ENCODE data around the gene FXYD2. TPM values are rescaled to one million over a fixed set of nuclear protein-coding genes. Genes with fewer than 3 reads are reported as not detected.
A peak's percentile ranks its signal among the peaks of the same experiment; 100 is the strongest.

The FXYD2 gene
- total and polyA plus RNA-seq, 3 experiments from 2014 or later: 5.4 to 67.9 (median 8.0) TPM

- Histone ChIP-seq H3K27ac (ENCODE audit: low read depth, low read length) (no peak overlapping the region), H3K4me3 (ENCODE audit: low read length) (no peak overlapping the region), H3K4me1 (ENCODE audit: insufficient read depth, low read length) (no peaks in the 10 kb centered on the region), H3K36me3 (ENCODE audit: insufficient read depth, low read length) (no peaks in the 10 kb centered on the region), H3K27me3 (ENCODE audit: insufficient read depth, low read length, poor library complexity, severe bottlenecking) (no peaks in the 10 kb centered on the region), H3K9me3 (ENCODE audit: low read length) (no peaks in the 10 kb centered on the region)
- peak overlapping the region in 2 of 8 donors; percentile 61 to 70 for H3K27ac Mint-ChIP-seq
- peaks cover 3 to 19% of the 10 kb centered on the region in 2 donors for H3K27me3 Mint-ChIP-seq
- H3K4me1 Mint-ChIP-seq: no peaks in the 10 kb centered on the region
- H3K9me3 Mint-ChIP-seq: no peaks in the 10 kb centered on the region
- H3K36me3 Mint-ChIP-seq: peaks cover 0 to 2% (median 0%) of the 10 kb centered on the region in 3 donors
- DNase-seq: no peak
- no peak overlapping the region for H3K4me3 Mint-ChIP-seq
- ChIA-PET CTCF (interaction anchor here (1.4 kb wide), 1 partner anchor 85 kb away, joined by 4 read pairs; no protein-coding TSS in a partner anchor), POLR2A (interaction anchor here (0.7 kb wide), 1 partner anchor 195 kb away, joined by 3 read pairs; no protein-coding TSS in a partner anchor)
Measured at GRCh38 chr11:117861151-117862018, 36.8 kb upstream of the FXYD2 start.

- Mint-ChIP-seq H3K9me3 (no peaks in the 10 kb centered on the region), H3K4me3 (no peak overlapping the region), H3K36me3 (peaks cover 0 to 2% (median 0%) of the 10 kb centered on the region in 3 donors), H3K27ac (no peak overlapping the region), H3K4me1 (no peaks in the 10 kb centered on the region), H3K27me3 (peaks cover 3 to 26% of the 10 kb centered on the region in 2 donors)
- Histone ChIP-seq H3K36me3 (ENCODE audit: insufficient read depth, low read length) (no peaks in the 10 kb centered on the region), H3K27ac (ENCODE audit: low read depth, low read length) (no peak overlapping the region), H3K4me3 (ENCODE audit: low read length) (no peak overlapping the region), H3K27me3 (ENCODE audit: insufficient read depth, low read length, poor library complexity, severe bottlenecking) (no peaks in the 10 kb centered on the region), H3K4me1 (ENCODE audit: insufficient read depth, low read length) (no peaks in the 10 kb centered on the region), H3K9me3 (ENCODE audit: low read length) (no peaks in the 10 kb centered on the region)
- POLR2A ChIA-PET: no interaction called here
- no peak for DNase-seq
- CTCF ChIA-PET: interaction anchor here (0.9 to 1.4 kb wide), 3 partner anchors 43 to 90 kb away, joined by 3 to 5 read pairs (median 4); no protein-coding TSS in a partner anchor
Measured at GRCh38 chr11:117860139-117860538, 35.6 kb upstream of the FXYD2 start.

GRCh38 chr11:117859488-117860112 is 35.1 kb upstream of the FXYD2 start:
- DNase-seq: no peak
- H3K27ac ChIP-seq (ENCODE audit: low read depth, low read length): no peak overlapping the region
- Mint-ChIP-seq H3K4me3 (no peak overlapping the region), H3K27ac (no peak overlapping the region), H3K4me1 (no peaks in the 10 kb centered on the region), H3K27me3 (peaks cover 3 to 23% of the 10 kb centered on the region in 2 donors), H3K9me3 (no peaks in the 10 kb centered on the region), H3K36me3 (peaks cover 0 to 2% (median 0%) of the 10 kb centered on the region in 3 donors)
- no peak overlapping the region for H3K4me3 ChIP-seq (ENCODE audit: low read length)
- H3K9me3 ChIP-seq (ENCODE audit: low read length): no peaks in the 10 kb centered on the region
- H3K36me3 ChIP-seq (ENCODE audit: insufficient read depth, low read length): no peaks in the 10 kb centered on the region
- POLR2A ChIA-PET: no interaction called here
- H3K27me3 ChIP-seq (ENCODE audit: insufficient read depth, low read length, poor library complexity, severe bottlenecking): no peaks in the 10 kb centered on the region
- CTCF ChIA-PET: interaction anchor here (0.9 to 1.4 kb wide), 3 partner anchors 42 to 91 kb away, joined by 3 to 5 read pairs (median 4); no protein-coding TSS in a partner anchor
- H3K4me1 ChIP-seq (ENCODE audit: insufficient read depth, low read length): no peaks in the 10 kb centered on the region

- CTCF ChIA-PET: interaction anchor here (0.9 kb wide), 1 partner anchor 91 kb away, joined by 3 read pairs; no protein-coding TSS in a partner anchor
Measured at GRCh38 chr11:117859061-117859460, 34.5 kb upstream of the FXYD2 start.

GRCh38 chr11:117857734-117858414 is 33.3 kb upstream of the FXYD2 start:
- Mint-ChIP-seq H3K9me3 (peaks cover 0 to 3% (median 0%) of the 10 kb centered on the region in 5 donors), H3K4me3 (no peak overlapping the region), H3K27me3 (peaks cover 6 to 28% of the 10 kb centered on the region in 2 donors), H3K27ac (no peak overlapping the region), H3K4me1 (no peaks in the 10 kb centered on the region), H3K36me3 (peaks cover 0 to 3% (median 3%) of the 10 kb centered on the region in 3 donors)
- no peak overlapping the region for H3K27ac ChIP-seq (ENCODE audit: low read depth, low read length)
- ChIA-PET CTCF (no interaction called here), POLR2A (no interaction called here)
- no peaks in the 10 kb centered on the region for H3K4me1 ChIP-seq (ENCODE audit: insufficient read depth, low read length)
- no peaks in the 10 kb centered on the region for H3K27me3 ChIP-seq (ENCODE audit: insufficient read depth, low read length, poor library complexity, severe bottlenecking)
- no peaks in the 10 kb centered on the region for H3K9me3 ChIP-seq (ENCODE audit: low read length)
- no peak for DNase-seq
- H3K4me3 ChIP-seq (ENCODE audit: low read length): no peak overlapping the region
- no peaks in the 10 kb centered on the region for H3K36me3 ChIP-seq (ENCODE audit: insufficient read depth, low read length)

More at GRCh38 chr11:117859061-117859460, 34.5 kb upstream of the FXYD2 start:
- Mint-ChIP-seq H3K27ac (no peak overlapping the region), H3K36me3 (peaks cover 0 to 2% (median 0%) of the 10 kb centered on the region in 3 donors), H3K4me3 (no peak overlapping the region), H3K4me1 (no peaks in the 10 kb centered on the region), H3K9me3 (no peaks in the 10 kb centered on the region), H3K27me3 (peaks cover 6 to 26% of the 10 kb centered on the region in 2 donors)
- no peaks in the 10 kb centered on the region for H3K36me3 ChIP-seq (ENCODE audit: insufficient read depth, low read length)
- no peak for DNase-seq
- no peaks in the 10 kb centered on the region for H3K27me3 ChIP-seq (ENCODE audit: insufficient read depth, low read length, poor library complexity, severe bottlenecking)
- H3K27ac ChIP-seq (ENCODE audit: low read depth, low read length): no peak overlapping the region
- no peaks in the 10 kb centered on the region for H3K4me1 ChIP-seq (ENCODE audit: insufficient read depth, low read length)
- no peak overlapping the region for H3K4me3 ChIP-seq (ENCODE audit: low read length)
- no peaks in the 10 kb centered on the region for H3K9me3 ChIP-seq (ENCODE audit: low read length)
- POLR2A ChIA-PET: no interaction called here

GRCh38 chr11:117855912-117856651 is 31.5 kb upstream of the FXYD2 start:
- CTCF ChIA-PET: interaction anchor here (1.0 kb wide), 1 partner anchor 430 kb away, joined by 3 read pairs; no protein-coding TSS in a partner anchor
- no peaks in the 10 kb centered on the region for H3K4me1 Mint-ChIP-seq
- POLR2A ChIA-PET: no interaction called here
- no peaks in the 10 kb centered on the region for H3K4me1 ChIP-seq (ENCODE audit: insufficient read depth, low read length)
- peaks cover 9 to 34% of the 10 kb centered on the region in 2 donors for H3K27me3 Mint-ChIP-seq
- H3K9me3 ChIP-seq (ENCODE audit: low read length): no peaks in the 10 kb centered on the region
- H3K36me3 ChIP-seq (ENCODE audit: insufficient read depth, low read length): no peaks in the 10 kb centered on the region
- peak overlapping the region in 1 of 8 donors; percentile 55 for H3K27ac Mint-ChIP-seq
- no peak for DNase-seq
- peaks cover 0 to 6% (median 3%) of the 10 kb centered on the region in 3 donors for H3K36me3 Mint-ChIP-seq
- H3K4me3 Mint-ChIP-seq: no peak overlapping the region
- peaks cover 0 to 8% (median 0%) of the 10 kb centered on the region in 5 donors for H3K9me3 Mint-ChIP-seq
- no peak overlapping the region for H3K27ac ChIP-seq (ENCODE audit: low read depth, low read length)
- no peaks in the 10 kb centered on the region for H3K27me3 ChIP-seq (ENCODE audit: insufficient read depth, low read length, poor library complexity, severe bottlenecking)
- H3K4me3 ChIP-seq (ENCODE audit: low read length): no peak overlapping the region

GRCh38 chr11:117855186-117855845 is 30.8 kb upstream of the FXYD2 start:
- H3K27ac Mint-ChIP-seq: no peak overlapping the region
- no peak overlapping the region for H3K4me3 ChIP-seq (ENCODE audit: low read length)
- H3K9me3 ChIP-seq (ENCODE audit: low read length): no peaks in the 10 kb centered on the region
- H3K27ac ChIP-seq (ENCODE audit: low read depth, low read length): no peak overlapping the region
- H3K9me3 Mint-ChIP-seq: peaks cover 0 to 8% (median 0%) of the 10 kb centered on the region in 5 donors
- peaks cover 9 to 30% of the 10 kb centered on the region in 2 donors for H3K27me3 Mint-ChIP-seq
- ChIA-PET POLR2A (no interaction called here), CTCF (interaction anchor here (1.3 to 1.4 kb wide), 2 partner anchors 91 to 198 kb away, joined by 4 read pairs; no protein-coding TSS in a partner anchor)
- H3K4me1 ChIP-seq (ENCODE audit: insufficient read depth, low read length): no peaks in the 10 kb centered on the region
- peaks cover 0 to 6% (median 3%) of the 10 kb centered on the region in 3 donors for H3K36me3 Mint-ChIP-seq
- H3K4me3 Mint-ChIP-seq: no peak overlapping the region
- H3K36me3 ChIP-seq (ENCODE audit: insufficient read depth, low read length): no peaks in the 10 kb centered on the region
- peaks cover 1 to 2% (median 1%) of the 10 kb centered on the region in 3 donors for H3K4me1 Mint-ChIP-seq
- DNase-seq: no peak
- H3K27me3 ChIP-seq (ENCODE audit: insufficient read depth, low read length, poor library complexity, severe bottlenecking): no peaks in the 10 kb centered on the region

Measured in CD8-positive, alpha-beta memory T cell (primary cell).